Tibial nerve (tissue), 3 donors: ENCODE measurements around the gene PRIM2.
"Not testable (repeated sequence)": the region's sequence is repeated elsewhere in the genome, so short reads cannot be mapped to it uniquely, and the experiment has no call there.

Experiments
- CTCF ChIP-seq, 5 experiments: fragments of 200-600 bp in 3 of 5; fragments of 450-650 bp in 2 of 5; sonication (generic) in 3 of 5; IDR thresholded peaks; one replicate each; pipeline ENCODE4 v1.5.1; 2016 to 2019; ENCODE audit warnings: antibody characterized with exemption in 5 of 5, mild to moderate bottlenecking in 3 of 5, moderate library complexity in 2 of 5
- POLR2A ChIP-seq, 2 donors: fragments of 450-650 bp; IDR thresholded peaks; one replicate each; pipeline ENCODE4 v1.6.1; 2017; ENCODE audit warnings: antibody characterized with exemption in 2 of 2, mild to moderate bottlenecking in 2 of 2, moderate library complexity in 2 of 2

- TF ChIP-seq CTCF, POLR2A (IDR thresholded peaks at IDR 0.05): not testable (repeated sequence)
Observed at GRCh38 chr6:57579489-57579888, 262.1 kb downstream of the PRIM2 start.
